ENCODE results near the gene TGFB2. TPM values are rescaled to one million over a fixed set of nuclear protein-coding genes. Genes with fewer than 3 reads are reported as not detected.

The TGFB2 gene
- total RNA-seq, 1 experiment from 2014 or later, result 37.6 TPM

DNA sequence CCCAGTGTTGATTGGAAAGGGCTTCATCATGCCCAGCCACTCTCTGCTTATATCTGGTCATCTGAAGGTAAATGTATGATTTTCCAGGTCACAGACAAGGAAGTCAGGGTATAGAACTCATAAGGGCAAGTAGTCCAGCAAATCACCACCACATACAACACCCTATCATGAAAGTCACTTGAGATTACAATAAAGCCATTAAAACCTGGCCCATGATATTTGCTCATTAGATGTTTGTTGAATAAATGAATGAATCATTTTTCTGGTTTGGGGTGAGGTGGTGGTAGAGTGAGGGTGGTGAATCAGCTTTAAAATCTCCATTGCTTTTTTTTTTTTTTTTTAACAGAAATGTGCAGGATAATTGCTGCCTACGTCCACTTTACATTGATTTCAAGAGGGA lies 91.9 kb downstream of the TGFB2 start:
- H3K9me3 Mint-ChIP-seq (ENCODE audit: low read depth, unreplicated experiment), result no peaks in the 10 kb centered on the region
- BruUV-seq (replicated peaks), result no TSS peak
- intact Hi-C loops (cut with micrococcal nuclease; ENCODE audit: unreplicated experiment), result no loop called here
- CTCF ChIA-PET, result interaction anchor here (0.6 kb wide), 2 partner anchors 83 to 1996 kb away, joined by 4 to 5 read pairs; no protein-coding TSS in a partner anchor
- TF ChIP-seq, protein P1, sequence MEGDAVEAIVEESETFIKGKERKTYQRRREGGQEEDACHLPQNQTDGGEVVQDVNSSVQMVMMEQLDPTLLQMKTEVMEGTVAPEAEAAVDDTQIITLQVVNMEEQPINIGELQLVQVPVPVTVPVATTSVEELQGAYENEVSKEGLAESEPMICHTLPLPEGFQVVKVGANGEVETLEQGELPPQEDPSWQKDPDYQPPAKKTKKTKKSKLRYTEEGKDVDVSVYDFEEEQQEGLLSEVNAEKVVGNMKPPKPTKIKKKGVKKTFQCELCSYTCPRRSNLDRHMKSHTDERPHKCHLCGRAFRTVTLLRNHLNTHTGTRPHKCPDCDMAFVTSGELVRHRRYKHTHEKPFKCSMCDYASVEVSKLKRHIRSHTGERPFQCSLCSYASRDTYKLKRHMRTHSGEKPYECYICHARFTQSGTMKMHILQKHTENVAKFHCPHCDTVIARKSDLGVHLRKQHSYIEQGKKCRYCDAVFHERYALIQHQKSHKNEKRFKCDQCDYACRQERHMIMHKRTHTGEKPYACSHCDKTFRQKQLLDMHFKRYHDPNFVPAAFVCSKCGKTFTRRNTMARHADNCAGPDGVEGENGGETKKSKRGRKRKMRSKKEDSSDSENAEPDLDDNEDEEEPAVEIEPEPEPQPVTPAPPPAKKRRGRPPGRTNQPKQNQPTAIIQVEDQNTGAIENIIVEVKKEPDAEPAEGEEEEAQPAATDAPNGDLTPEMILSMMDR (IDR thresholded peaks at IDR 0.05; ENCODE audit: unreplicated experiment), result no peak
- DNase-seq, result no peak
- no peaks in the 10 kb centered on the region for H3K27me3 Mint-ChIP-seq (ENCODE audit: unreplicated experiment)
- H3K27ac Mint-ChIP-seq (ENCODE audit: unreplicated experiment), result no peak overlapping the region
- H3K4me1 Mint-ChIP-seq (ENCODE audit: low read depth, unreplicated experiment), result peaks cover 7% of the 10 kb centered on the region
- no peak overlapping the region for H3K4me3 Mint-ChIP-seq (ENCODE audit: low read depth, unreplicated experiment)
- peaks cover 11% of the 10 kb centered on the region for H3K36me3 Mint-ChIP-seq (ENCODE audit: insufficient read depth, unreplicated experiment)

DNA sequence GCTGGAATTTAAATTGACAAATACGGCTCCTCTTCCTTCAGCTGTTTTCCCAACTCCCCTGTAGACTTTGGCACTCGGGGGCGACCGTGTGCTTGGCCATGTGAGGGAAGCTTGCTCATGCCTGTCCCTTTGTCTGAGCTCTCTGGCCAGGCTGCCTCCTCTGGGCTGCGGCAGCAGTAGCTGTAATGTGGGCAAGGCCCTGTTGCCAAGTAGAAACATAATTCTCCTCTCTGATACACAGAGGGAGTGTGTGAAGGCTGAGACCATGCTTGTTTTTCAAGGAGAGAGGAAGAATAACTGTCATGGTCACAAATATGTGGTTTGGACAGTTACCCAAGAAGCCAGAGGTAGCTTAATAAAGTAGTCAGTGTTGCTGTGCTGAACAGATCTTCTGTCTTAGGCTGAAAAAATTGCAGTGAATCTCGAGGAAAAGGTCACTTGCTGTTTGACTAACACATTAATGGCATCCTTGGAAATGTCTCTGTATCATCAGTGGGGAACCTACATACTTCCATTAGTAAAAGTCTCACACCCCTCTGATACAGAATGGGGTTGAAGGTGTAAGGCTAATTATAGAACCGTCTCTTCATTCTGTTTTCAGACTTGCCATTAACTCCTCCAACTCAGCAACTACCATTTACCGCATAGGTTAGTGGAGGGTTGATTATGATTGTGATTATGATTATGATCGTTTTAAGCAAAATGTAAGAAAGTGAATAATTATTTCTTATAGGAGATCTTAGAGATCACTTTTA lies 94.6 kb downstream of the TGFB2 start:
- no TSS peak for BruUV-seq (replicated peaks)
- no peak overlapping the region for H3K4me3 Mint-ChIP-seq (ENCODE audit: low read depth, unreplicated experiment)
- CTCF ChIA-PET, result no interaction called here
- H3K4me1 Mint-ChIP-seq (ENCODE audit: low read depth, unreplicated experiment), result peaks cover 2% of the 10 kb centered on the region
- TF ChIP-seq, protein P1 (IDR thresholded peaks at IDR 0.05; ENCODE audit: unreplicated experiment), result no peak
- H3K27ac Mint-ChIP-seq (ENCODE audit: unreplicated experiment), result no peak overlapping the region
- no peak for DNase-seq
- peaks cover 15% of the 10 kb centered on the region for H3K36me3 Mint-ChIP-seq (ENCODE audit: insufficient read depth, unreplicated experiment)
- no peaks in the 10 kb centered on the region for H3K27me3 Mint-ChIP-seq (ENCODE audit: unreplicated experiment)
- intact Hi-C loops (cut with micrococcal nuclease; ENCODE audit: unreplicated experiment), result no loop called here
- H3K9me3 Mint-ChIP-seq (ENCODE audit: low read depth, unreplicated experiment), result no peaks in the 10 kb centered on the region

- BruUV-seq (replicated peaks), result no TSS peak
- Mint-ChIP-seq H3K27ac (ENCODE audit: unreplicated experiment) (no peak overlapping the region), H3K4me1 (ENCODE audit: low read depth, unreplicated experiment) (peaks cover 5% of the 10 kb centered on the region), H3K27me3 (ENCODE audit: unreplicated experiment) (no peaks in the 10 kb centered on the region), H3K36me3 (ENCODE audit: insufficient read depth, unreplicated experiment) (peaks cover 4% of the 10 kb centered on the region), H3K4me3 (ENCODE audit: low read depth, unreplicated experiment) (no peak overlapping the region), H3K9me3 (ENCODE audit: low read depth, unreplicated experiment) (peaks cover 5% of the 10 kb centered on the region)
- intact Hi-C loops (cut with micrococcal nuclease; ENCODE audit: unreplicated experiment), result no loop called here
- TF ChIP-seq, protein P1 (IDR thresholded peaks at IDR 0.05; ENCODE audit: unreplicated experiment), result no peak
- DNase-seq, result no peak
- CTCF ChIA-PET, result no interaction called here
These were observed 98.1 kb downstream of the TGFB2 start for GRCh38 chr1:218443255-218443654.

GRCh38 chr1:218444173-218444572 lies 99.0 kb downstream of the TGFB2 start:
- Mint-ChIP-seq H3K4me1 (ENCODE audit: low read depth, unreplicated experiment) (peaks cover 5% of the 10 kb centered on the region), H3K4me3 (ENCODE audit: low read depth, unreplicated experiment) (no peak overlapping the region), H3K9me3 (ENCODE audit: low read depth, unreplicated experiment) (peaks cover 5% of the 10 kb centered on the region), H3K27ac (ENCODE audit: unreplicated experiment) (no peak overlapping the region), H3K27me3 (ENCODE audit: unreplicated experiment) (no peaks in the 10 kb centered on the region), H3K36me3 (ENCODE audit: insufficient read depth, unreplicated experiment) (peaks cover 4% of the 10 kb centered on the region)
- DNase-seq, result no peak
- no TSS peak for BruUV-seq (replicated peaks)
- TF ChIP-seq, protein P1 (IDR thresholded peaks at IDR 0.05; ENCODE audit: unreplicated experiment), result no peak
- CTCF ChIA-PET, result interaction anchor here (0.7 kb wide), 1 partner anchor 207 kb away, joined by 4 read pairs; no protein-coding TSS in a partner anchor
- intact Hi-C loops (cut with micrococcal nuclease; ENCODE audit: unreplicated experiment), result no loop called here
